Liver (tissue), 9 donors: Measurements from ENCODE around the gene CACNA1D. TPM values are rescaled to one million over a fixed set of nuclear protein-coding genes. Genes with fewer than 3 reads are reported as not detected.

Source experiments
- DNase-seq: peaks from one replicate; pipeline ENCODE4 v3.0.0-alpha.2; 2017; ENCODE audit warnings: low spot score
- H3K27ac ChIP-seq, 2 donors: one replicate each; pipeline ENCODE4 v1.7.0; 2013; ENCODE audit warnings: inconsistent platforms in 2 of 2, low read length in 2 of 2, control low read depth in 1 of 2, low read depth in 1 of 2, mild to moderate bottlenecking in 1 of 2
- H3K27me3 ChIP-seq, 4 donors: one replicate each; pipeline versions ENCODE4 v1.6.1 to v1.7.0; 2013; ENCODE audit warnings: low read length in 3 of 4, inconsistent platforms in 1 of 4, mild to moderate bottlenecking in 1 of 4, moderate library complexity in 1 of 4; ENCODE audit not compliant: control insufficient read depth in 4 of 4, insufficient read depth in 4 of 4
- H3K36me3 ChIP-seq, 4 donors: one replicate each; pipeline versions ENCODE4 v1.6.1 to v1.7.0; 2013; ENCODE audit warnings: low read length in 3 of 4, mild to moderate bottlenecking in 3 of 4, low read depth in 1 of 4, moderate library complexity in 1 of 4; ENCODE audit not compliant: control insufficient read depth in 4 of 4, insufficient read depth in 3 of 4
- H3K4me1 ChIP-seq, 4 donors: one replicate each; pipeline versions ENCODE4 v1.6.1 to v1.7.0; 2013; ENCODE audit warnings: low read length in 3 of 4, mild to moderate bottlenecking in 3 of 4, moderate library complexity in 1 of 4; ENCODE audit not compliant: control insufficient read depth in 4 of 4, insufficient read depth in 4 of 4
- H3K4me3 ChIP-seq, 3 donors: one replicate each; pipeline versions ENCODE4 v1.6.1 to v1.7.0; 2013; ENCODE audit warnings: low read length in 3 of 3, control low read depth in 1 of 3, low read depth in 1 of 3, mild to moderate bottlenecking in 1 of 3
- H3K9ac ChIP-seq, 2 donors: one replicate each; pipeline ENCODE4 v1.7.0; 2013; ENCODE audit warnings: low read length in 2 of 2, mild to moderate bottlenecking in 2 of 2, moderate library complexity in 2 of 2, control low read depth in 1 of 2, low read depth in 1 of 2
- H3K9me3 ChIP-seq, 4 donors: one replicate each; pipeline versions ENCODE4 v1.6.1 to v1.7.0; 2013; ENCODE audit warnings: low read length in 3 of 4; ENCODE audit not compliant: control insufficient read depth in 4 of 4
- EGR1 ChIP-seq, 2 donors: IDR thresholded peaks; 2 replicates each; pipeline ENCODE4 v1.6.1; 2016 to 2018; ENCODE audit warnings: antibody characterized with exemption in 2 of 2, low read depth in 2 of 2
- FOXA1 ChIP-seq: IDR thresholded peaks from 2 replicates; pipeline ENCODE4 v1.6.1; 2016; ENCODE audit warnings: antibody characterized with exemption
- FOXA2 ChIP-seq: IDR thresholded peaks from 2 replicates; pipeline ENCODE4 v1.6.1; 2016; ENCODE audit warnings: antibody characterized with exemption
- RXRA ChIP-seq, 2 donors: IDR thresholded peaks; 2 replicates each; pipeline ENCODE4 v1.6.1; 2017 to 2018; ENCODE audit warnings: antibody characterized with exemption in 2 of 2, mild to moderate bottlenecking in 1 of 2
- SP1 ChIP-seq: IDR thresholded peaks from 2 replicates; pipeline ENCODE4 v1.6.1; 2018; ENCODE audit warnings: antibody characterized with exemption, mild to moderate bottlenecking
- TAF1 ChIP-seq: conservative IDR thresholded peaks from 2 replicates; pipeline ENCODE4 v1.6.1; 2016; ENCODE audit warnings: antibody characterized with exemption, mild to moderate bottlenecking
- WGBS: extraction: QIAGEN DNeasy Blood & Tissue Kit; methylation state at CpG from one replicate; pipeline ENCODE4 v1.1.7; 2013; 5-methylcytosine and 5-hydroxymethylcytosine counted together
- polyA plus RNA-seq, 2 donors: library from polyadenylated mRNA; stranded (reverse) in 1 of 2; unstranded in 1 of 2; fragments of 200-250 nt in 1 of 2; fragments of >200 nt in 1 of 2; fragmentation: Nextera tagmentation in 1 of 2; extraction: Ambion mirVana in 1 of 2; gene quantifications; one replicate each; pipeline versions ENCODE4 v1.2.1 to v1.2.3, GENCODE V29; 2013 to 2015
- total RNA-seq, 2 donors: library from RNA; depleted of rRNA; stranded (reverse); fragments of >200 nt; gene quantifications; one replicate each; pipeline ENCODE4 v1.2.3, GENCODE V29; 2014
- TF ChIP-seq, protein P1 (sequence below): IDR thresholded peaks from 2 replicates; pipeline ENCODE4 v1.6.1; 2016; ENCODE audit warnings: antibody characterized with exemption, mild to moderate bottlenecking
- TF ChIP-seq, protein P2 (sequence below): IDR thresholded peaks from 2 replicates; pipeline ENCODE4 v1.6.1; 2016; ENCODE audit warnings: antibody characterized with exemption
- donor health status: healthy.
- donor health status: healthy.
- donor health status: healthy.
- donor health status: healthy.
- donor health status: healthy.

CACNA1D gene
- total and polyA plus RNA-seq, 4 donors, result 1.8 to 18.9 (median 3.4) TPM

DNA sequence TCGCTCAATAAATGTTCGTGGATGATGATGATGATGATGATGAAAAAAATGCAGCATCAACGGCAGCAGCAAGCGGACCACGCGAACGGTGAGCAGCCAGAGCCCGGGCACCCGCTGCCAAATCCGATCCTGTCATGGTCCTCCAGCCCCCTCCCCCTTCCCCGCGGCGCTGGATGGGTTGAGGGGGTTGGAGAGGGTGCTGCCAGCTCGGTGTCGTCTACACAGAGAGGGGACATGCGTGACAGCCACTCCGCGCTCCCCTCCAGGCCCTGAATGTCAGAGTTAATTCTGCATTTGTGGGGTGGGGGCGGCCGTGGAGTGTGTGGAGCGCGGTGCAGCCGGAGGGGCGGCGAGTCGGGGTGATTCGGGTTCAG is 722 bp downstream of the CACNA1D start:
- Histone ChIP-seq H3K4me1 (peaks cover 2 to 24% (median 19%) of the 10 kb centered on the region in 4 donors), H3K4me3 (peak overlapping the region in 2 of 3 donors; percentile 55 to 80), H3K27ac (no peak overlapping the region), H3K36me3 (no peaks in the 10 kb centered on the region), H3K9me3 (no peaks in the 10 kb centered on the region), H3K27me3 (no peaks in the 10 kb centered on the region), H3K9ac (no peak overlapping the region)
- no peak for DNase-seq
- TF ChIP-seq, protein P1, sequence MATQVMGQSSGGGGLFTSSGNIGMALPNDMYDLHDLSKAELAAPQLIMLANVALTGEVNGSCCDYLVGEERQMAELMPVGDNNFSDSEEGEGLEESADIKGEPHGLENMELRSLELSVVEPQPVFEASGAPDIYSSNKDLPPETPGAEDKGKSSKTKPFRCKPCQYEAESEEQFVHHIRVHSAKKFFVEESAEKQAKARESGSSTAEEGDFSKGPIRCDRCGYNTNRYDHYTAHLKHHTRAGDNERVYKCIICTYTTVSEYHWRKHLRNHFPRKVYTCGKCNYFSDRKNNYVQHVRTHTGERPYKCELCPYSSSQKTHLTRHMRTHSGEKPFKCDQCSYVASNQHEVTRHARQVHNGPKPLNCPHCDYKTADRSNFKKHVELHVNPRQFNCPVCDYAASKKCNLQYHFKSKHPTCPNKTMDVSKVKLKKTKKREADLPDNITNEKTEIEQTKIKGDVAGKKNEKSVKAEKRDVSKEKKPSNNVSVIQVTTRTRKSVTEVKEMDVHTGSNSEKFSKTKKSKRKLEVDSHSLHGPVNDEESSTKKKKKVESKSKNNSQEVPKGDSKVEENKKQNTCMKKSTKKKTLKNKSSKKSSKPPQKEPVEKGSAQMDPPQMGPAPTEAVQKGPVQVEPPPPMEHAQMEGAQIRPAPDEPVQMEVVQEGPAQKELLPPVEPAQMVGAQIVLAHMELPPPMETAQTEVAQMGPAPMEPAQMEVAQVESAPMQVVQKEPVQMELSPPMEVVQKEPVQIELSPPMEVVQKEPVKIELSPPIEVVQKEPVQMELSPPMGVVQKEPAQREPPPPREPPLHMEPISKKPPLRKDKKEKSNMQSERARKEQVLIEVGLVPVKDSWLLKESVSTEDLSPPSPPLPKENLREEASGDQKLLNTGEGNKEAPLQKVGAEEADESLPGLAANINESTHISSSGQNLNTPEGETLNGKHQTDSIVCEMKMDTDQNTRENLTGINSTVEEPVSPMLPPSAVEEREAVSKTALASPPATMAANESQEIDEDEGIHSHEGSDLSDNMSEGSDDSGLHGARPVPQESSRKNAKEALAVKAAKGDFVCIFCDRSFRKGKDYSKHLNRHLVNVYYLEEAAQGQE, result no peak
- no peak for TF ChIP-seq FOXA1
- no peak for TF ChIP-seq RXRA (IDR thresholded peaks at IDR 0.05)
- no peak for TF ChIP-seq SP1
- no peak for TF ChIP-seq TAF1
- no peak for TF ChIP-seq EGR1 (IDR thresholded peaks at IDR 0.05; ENCODE audit: low read depth in 2 of 2)
- TF ChIP-seq, protein P2, sequence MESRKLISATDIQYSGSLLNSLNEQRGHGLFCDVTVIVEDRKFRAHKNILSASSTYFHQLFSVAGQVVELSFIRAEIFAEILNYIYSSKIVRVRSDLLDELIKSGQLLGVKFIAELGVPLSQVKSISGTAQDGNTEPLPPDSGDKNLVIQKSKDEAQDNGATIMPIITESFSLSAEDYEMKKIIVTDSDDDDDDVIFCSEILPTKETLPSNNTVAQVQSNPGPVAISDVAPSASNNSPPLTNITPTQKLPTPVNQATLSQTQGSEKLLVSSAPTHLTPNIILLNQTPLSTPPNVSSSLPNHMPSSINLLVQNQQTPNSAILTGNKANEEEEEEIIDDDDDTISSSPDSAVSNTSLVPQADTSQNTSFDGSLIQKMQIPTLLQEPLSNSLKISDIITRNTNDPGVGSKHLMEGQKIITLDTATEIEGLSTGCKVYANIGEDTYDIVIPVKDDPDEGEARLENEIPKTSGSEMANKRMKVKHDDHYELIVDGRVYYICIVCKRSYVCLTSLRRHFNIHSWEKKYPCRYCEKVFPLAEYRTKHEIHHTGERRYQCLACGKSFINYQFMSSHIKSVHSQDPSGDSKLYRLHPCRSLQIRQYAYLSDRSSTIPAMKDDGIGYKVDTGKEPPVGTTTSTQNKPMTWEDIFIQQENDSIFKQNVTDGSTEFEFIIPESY, result no peak
- 14% methylated on average over 27 of the region's 27 CpGs for WGBS

DNA sequence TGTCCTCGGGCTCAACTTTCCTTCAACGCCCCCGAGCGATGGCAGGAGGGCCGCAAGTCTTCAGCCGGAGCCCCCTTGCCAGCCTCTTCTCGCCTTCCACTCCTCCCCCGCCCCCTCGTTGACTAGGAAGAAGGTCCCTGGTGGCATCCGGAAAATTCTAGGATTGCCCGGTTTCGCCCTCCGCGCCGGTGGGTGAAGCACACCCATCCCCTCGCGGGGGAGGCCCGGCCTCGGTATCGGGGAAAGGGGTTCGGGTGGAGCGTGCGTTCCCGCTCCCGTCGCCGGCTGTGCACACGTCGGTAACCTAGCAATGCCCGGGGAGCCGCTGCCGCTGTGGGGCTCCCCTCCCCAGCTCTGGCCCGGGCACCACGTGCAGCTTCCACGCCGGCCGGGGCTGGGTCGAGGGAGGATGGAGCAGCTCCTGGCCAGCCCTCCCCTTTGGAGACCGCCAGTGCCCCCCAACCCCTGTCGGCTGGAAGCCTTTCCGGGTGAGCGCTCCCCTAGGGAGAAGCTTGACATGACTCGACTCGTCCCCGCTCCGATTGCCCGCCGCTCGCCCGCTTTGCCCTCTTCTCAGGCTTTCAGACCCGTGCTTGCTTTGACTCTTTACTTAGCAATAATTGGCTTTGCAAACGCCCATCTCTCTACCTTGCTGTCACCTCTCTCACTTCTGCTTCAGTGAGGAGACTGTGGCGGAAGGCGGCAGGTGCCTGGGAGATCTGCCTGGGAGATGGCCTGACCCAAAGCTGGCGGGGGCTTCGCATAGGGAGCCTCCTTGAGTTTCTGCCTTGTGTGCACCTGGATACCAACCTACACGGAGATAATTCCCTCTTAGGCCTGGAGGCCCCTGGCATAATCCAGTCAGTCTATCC is 1.3 kb downstream of the CACNA1D start:
- H3K27me3 ChIP-seq, result no peaks in the 10 kb centered on the region
- WGBS, result 57% methylated on average over 57 of the region's 57 CpGs
- H3K9ac ChIP-seq, result no peak overlapping the region
- no peaks in the 10 kb centered on the region for H3K36me3 ChIP-seq
- TF ChIP-seq TAF1, result no peak
- TF ChIP-seq EGR1 (IDR thresholded peaks at IDR 0.05; ENCODE audit: low read depth in 2 of 2), result no peak
- peaks cover 2 to 24% (median 19%) of the 10 kb centered on the region in 4 donors for H3K4me1 ChIP-seq
- no peaks in the 10 kb centered on the region for H3K9me3 ChIP-seq
- no peak overlapping the region for H3K27ac ChIP-seq
- DNase-seq, result no peak
- peak overlapping the region in 1 of 3 donors; percentile 80 for H3K4me3 ChIP-seq

DNA sequence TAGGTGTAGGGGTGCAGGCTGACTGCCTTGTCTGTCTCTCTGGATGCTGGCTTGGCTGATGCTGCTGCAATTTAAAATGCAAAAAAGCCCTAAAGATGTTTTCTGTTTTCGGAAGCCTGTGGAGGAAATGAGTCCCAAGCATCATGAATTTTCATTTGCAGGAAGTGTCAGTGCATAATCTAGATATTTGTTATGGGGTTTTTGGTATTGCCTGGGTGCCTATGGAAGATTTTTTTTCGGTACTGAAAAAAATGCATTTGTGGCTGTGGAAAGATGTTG is 1.9 kb downstream of the CACNA1D start:
- no peak overlapping the region for H3K4me3 ChIP-seq
- no peaks in the 10 kb centered on the region for H3K9me3 ChIP-seq
- 77% methylated on average over 2 of the region's 2 CpGs for WGBS
- no peak for DNase-seq
- no peaks in the 10 kb centered on the region for H3K27me3 ChIP-seq
- H3K4me1 ChIP-seq, result peaks cover 2 to 24% (median 19%) of the 10 kb centered on the region in 4 donors
- H3K36me3 ChIP-seq, result no peaks in the 10 kb centered on the region
- TF ChIP-seq, protein P1, result no peak
- TF ChIP-seq, protein P2, result no peak
- TF ChIP-seq FOXA2, result no peak
- no peak overlapping the region for H3K9ac ChIP-seq
- no peak overlapping the region for H3K27ac ChIP-seq
